Spleen (tissue), 11 donors: ENCODE results near the gene NPAS2. TPM values are rescaled to one million over a fixed set of nuclear protein-coding genes. Genes with fewer than 3 reads are reported as not detected.

Experiments used
- DNase-seq: peaks from one replicate; pipeline ENCODE4 v3.0.0-alpha.2; 2020
- H3K27ac ChIP-seq, 8 donors: fragments of 200-600 bp; sonication (generic) in 7 of 8; 1 replicate in 4 of 8; 2 replicates in 4 of 8; pipeline versions ENCODE4 v1.5.0 to v1.8.0; 2016 to 2021; ENCODE audit warnings: inconsistent platforms in 4 of 8, mild to moderate bottlenecking in 4 of 8, moderate library complexity in 1 of 8
- H3K27me3 ChIP-seq, 7 donors: fragments of 200-600 bp; sonication (generic) in 6 of 7; replicated peaks in 1 of 7; 1 replicate in 4 of 7; 2 replicates in 3 of 7; pipeline versions ENCODE4 v1.5.0 to v1.8.0; 2016 to 2021; ENCODE audit warnings: inconsistent platforms in 3 of 7, mild to moderate bottlenecking in 1 of 7
- H3K36me3 ChIP-seq, 6 donors: fragments of 200-600 bp; sonication (generic) in 5 of 6; 1 replicate in 4 of 6; 2 replicates in 2 of 6; pipeline versions ENCODE4 v1.5.0 to v1.8.0; 2016 to 2021; ENCODE audit warnings: inconsistent platforms in 2 of 6
- H3K4me1 ChIP-seq, 6 donors: fragments of 200-600 bp; sonication (generic) in 5 of 6; 1 replicate in 3 of 6; 2 replicates in 3 of 6; pipeline versions ENCODE4 v1.5.0 to v1.8.0; 2016 to 2021; ENCODE audit warnings: inconsistent platforms in 3 of 6
- H3K4me3 ChIP-seq, 8 donors: fragments of 200-600 bp; sonication (generic) in 7 of 8; 1 replicate in 4 of 8; 2 replicates in 4 of 8; pipeline versions ENCODE4 v1.5.0 to v1.8.0; 2016 to 2021; ENCODE audit warnings: inconsistent platforms in 4 of 8, mild to moderate bottlenecking in 4 of 8, moderate library complexity in 2 of 8
- H3K9me3 ChIP-seq, 8 donors: fragments of 200-600 bp; sonication (generic) in 7 of 8; 1 replicate in 4 of 8; 2 replicates in 4 of 8; pipeline versions ENCODE4 v1.5.0 to v1.8.0; 2016 to 2021; ENCODE audit warnings: inconsistent platforms in 4 of 8
- CTCF ChIP-seq, 11 experiments: fragments of 200-600 bp in 7 of 11; fragments of 450-650 bp in 4 of 11; sonication (generic) in 4 of 11; IDR thresholded peaks in 8 of 11; conservative IDR thresholded peaks in 3 of 11; 1 replicate in 7 of 11; 2 replicates in 4 of 11; pipeline versions ENCODE4 v1.4.0 to v1.8.0; 2016 to 2021; ENCODE audit warnings: antibody characterized with exemption in 11 of 11, inconsistent platforms in 4 of 11, mild to moderate bottlenecking in 1 of 11
- POLR2A ChIP-seq, 3 donors: fragments of 450-650 bp; IDR thresholded peaks; one replicate each; pipeline ENCODE4 v1.5.1; 2017; ENCODE audit warnings: antibody characterized with exemption in 3 of 3, mild to moderate bottlenecking in 1 of 3
- POLR2AphosphoS5 ChIP-seq, 3 donors: sonication (generic); formaldehyde crosslinking; IDR thresholded peaks; one replicate each; pipeline ENCODE4 v1.5.1; 2017; ENCODE audit warnings: antibody characterized with exemption in 3 of 3
- WGBS, 5 donors: extraction: QIAGEN DNeasy Blood & Tissue Kit in 3 of 5; methylation state at CpG; one replicate each; pipeline versions ENCODE4 v1.1.5 to v1.1.7; 2013 to 2018; 5-methylcytosine and 5-hydroxymethylcytosine counted together
- intact Hi-C: fragments of 100-400 bp; cut with DNase I; formaldehyde crosslinking; loops from one replicate; pipeline ENCODE4 v1.15.0; 2023; ENCODE audit warnings: low total_unique reads
- polyA plus RNA-seq, 3 donors: library from polyadenylated mRNA; stranded (reverse); fragments of 200-250 nt; gene quantifications; one replicate each; pipeline ENCODE4 v1.2.1, GENCODE V29; 2013
- total RNA-seq, 7 donors: library from RNA; depleted of rRNA in 3 of 7; stranded (reverse); fragments of >200 nt in 3 of 7; fragmentation: NEBNext Ultra II Directional in 4 of 7; extraction: Animal tissue kit (Norgen Biotek cat#: 25700) in 4 of 7; gene quantifications; one replicate each; pipeline versions ENCODE4 v1.1.0 to v1.2.1, GENCODE V29; 2016 to 2021
- donor health status: healthy with polysubstance abuse.
- donor health status: DM: no; HTN: no; CAD: no; lungs with moderate emphysema.
- donor health status: DM: no; HTN: no; CAD: no.
- donor health status: Bipolar disorder and iron deficiency.
- donor health status: healthy.
- donor health status: DM: no; HTN: no; CAD: no.
- donor health status: DM: yes; HTN: yes; CAD: no.

NPAS2 gene
- total and polyA plus RNA-seq, 10 donors, result 2.4 to 24.1 (median 8.4) TPM

- Histone ChIP-seq H3K36me3 (peaks cover 0 to 16% (median 0%) of the 10 kb centered on the region in 6 donors), H3K4me3 (no peak overlapping the region), H3K9me3 (no peaks in the 10 kb centered on the region), H3K27ac (no peak overlapping the region), H3K4me1 (peaks cover 0 to 14% (median 4%) of the 10 kb centered on the region in 6 donors), H3K27me3 (no peaks in the 10 kb centered on the region)
- intact Hi-C loops, result no loop called here
- TF ChIP-seq POLR2A (IDR thresholded peaks at IDR 0.05) (no peak), CTCF (IDR thresholded peaks at IDR 0.05 in 8 of 11, conservative IDR thresholded peaks at IDR 0.05 in 3 of 11) (no peak), POLR2AphosphoS5 (IDR thresholded peaks at IDR 0.05) (no peak)
- no peak for DNase-seq
- WGBS, 5 donors, result 69 to 83% (median 77%) methylated on average over 15 of the region's 15 CpGs
Observed at GRCh38 chr2:100938031-100939026, 118.4 kb downstream of the NPAS2 start.

- DNase-seq, result no peak
- 90 to 93% (median 91%) methylated on average over 6 of the region's 6 CpGs for WGBS, 5 donors
Observed at GRCh38 chr2:100939445-100939844, 119.5 kb downstream of the NPAS2 start.

GRCh38 chr2:100940240-100940639 is 120.3 kb downstream of the NPAS2 start:
- intact Hi-C loops, result no loop called here
- Histone ChIP-seq H3K27ac (no peak overlapping the region), H3K4me1 (peaks cover 0 to 14% (median 4%) of the 10 kb centered on the region in 6 donors), H3K9me3 (no peaks in the 10 kb centered on the region), H3K27me3 (peaks cover 0 to under 1% (median 0%) of the 10 kb centered on the region in 7 donors), H3K4me3 (no peak overlapping the region), H3K36me3 (peaks cover 0 to 7% (median 0%) of the 10 kb centered on the region in 6 donors)
- WGBS, 5 donors, result 91 to 99% (median 97%) methylated on average over 4 of the region's 4 CpGs
- TF ChIP-seq POLR2A (IDR thresholded peaks at IDR 0.05) (no peak), CTCF (IDR thresholded peaks at IDR 0.05 in 8 of 11, conservative IDR thresholded peaks at IDR 0.05 in 3 of 11) (no peak), POLR2AphosphoS5 (IDR thresholded peaks at IDR 0.05) (no peak)
- DNase-seq, result no peak

More at GRCh38 chr2:100939445-100939844, 119.5 kb downstream of the NPAS2 start:
- Histone ChIP-seq H3K4me3 (no peak overlapping the region), H3K9me3 (no peaks in the 10 kb centered on the region), H3K27ac (no peak overlapping the region), H3K36me3 (peaks cover 0 to 11% (median 0%) of the 10 kb centered on the region in 6 donors), H3K27me3 (no peaks in the 10 kb centered on the region), H3K4me1 (peaks cover 0 to 14% (median 4%) of the 10 kb centered on the region in 6 donors)
- intact Hi-C loops, result no loop called here
- no peak for TF ChIP-seq POLR2A (IDR thresholded peaks at IDR 0.05)
- TF ChIP-seq CTCF (IDR thresholded peaks at IDR 0.05 in 8 of 11, conservative IDR thresholded peaks at IDR 0.05 in 3 of 11), result no peak
- no peak for TF ChIP-seq POLR2AphosphoS5 (IDR thresholded peaks at IDR 0.05)
